RWPE2 (cell line): ENCODE results near the gene RALGAPA1.

Experiments
- ATAC-seq: fragments of 200-7000 bp; cut with Tn5 transposase; 3 replicates; pipeline ENCODE4 v1.9.1; 2021; ENCODE audit warnings: low read depth
- DNase-seq: peaks from one replicate; pipeline ENCODE4 v3.0.0-alpha.2; 2020; ENCODE audit warnings: low spot score
- H3K27ac ChIP-seq: fragments of 450-650 bp; 2 replicates; pipeline ENCODE4 v1.5.1; 2017; ENCODE audit warnings: mild to moderate bottlenecking; ENCODE audit not compliant: poor library complexity, severe bottlenecking
- H3K27me3 ChIP-seq: fragments of 250-450 bp; sonication (Bioruptor Pico); 2 replicates; pipeline ENCODE4 v1.5.1; 2021; ENCODE audit warnings: mild to moderate bottlenecking, moderate library complexity; ENCODE audit not compliant: insufficient read depth, poor library complexity, severe bottlenecking
- H3K36me3 ChIP-seq: fragments of 250-450 bp; sonication (Bioruptor Pico); 2 replicates; pipeline ENCODE4 v1.5.1; 2020; ENCODE audit warnings: low read depth, mild to moderate bottlenecking, moderate library complexity
- H3K4me1 ChIP-seq: fragments of 250-450 bp; sonication (Bioruptor Pico); 2 replicates; pipeline ENCODE4 v1.5.1; 2021; ENCODE audit warnings: mild to moderate bottlenecking, moderate library complexity; ENCODE audit not compliant: insufficient read depth, poor library complexity, severe bottlenecking
- H3K4me3 ChIP-seq: fragments of 250-450 bp; sonication (Bioruptor Pico); 2 replicates; pipeline ENCODE4 v1.5.1; 2021; ENCODE audit warnings: mild to moderate bottlenecking, moderate library complexity; ENCODE audit not compliant: severe bottlenecking
- H3K9me3 ChIP-seq: fragments of 250-450 bp; sonication (Bioruptor Pico); 2 replicates; pipeline ENCODE4 v1.5.1; 2021; ENCODE audit warnings: mild to moderate bottlenecking, moderate library complexity; ENCODE audit not compliant: severe bottlenecking
- TF ChIP-seq, protein P1 (sequence below): fragments of 450-650 bp; IDR thresholded peaks from one replicate; pipeline ENCODE4 v1.5.1; 2017; ENCODE audit warnings: mild to moderate bottlenecking, moderate library complexity; ENCODE audit not compliant: poor library complexity, severe bottlenecking

Gene RALGAPA1

DNA sequence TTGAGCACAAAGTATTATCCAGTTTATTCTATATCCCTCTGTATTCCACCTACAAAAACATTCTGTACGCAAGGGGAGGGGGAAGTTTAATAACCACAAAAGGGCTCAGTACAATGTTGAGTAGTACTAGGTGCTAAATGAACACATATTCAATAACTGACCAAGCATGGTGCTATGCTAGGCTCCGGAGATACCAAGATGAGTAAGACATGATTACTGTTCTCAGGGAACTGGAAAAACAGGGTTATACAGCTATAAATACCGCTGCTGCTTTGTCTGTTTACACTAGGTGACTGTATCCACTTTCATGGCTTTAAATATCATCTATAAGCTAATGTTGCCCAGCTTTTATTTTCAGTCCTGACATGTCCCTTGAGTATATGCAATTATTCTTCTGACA lies 139.3 kb downstream of the RALGAPA1 start:
- H3K27ac ChIP-seq, result peak overlapping the region; percentile 37
- DNase-seq, result no peak

DNA sequence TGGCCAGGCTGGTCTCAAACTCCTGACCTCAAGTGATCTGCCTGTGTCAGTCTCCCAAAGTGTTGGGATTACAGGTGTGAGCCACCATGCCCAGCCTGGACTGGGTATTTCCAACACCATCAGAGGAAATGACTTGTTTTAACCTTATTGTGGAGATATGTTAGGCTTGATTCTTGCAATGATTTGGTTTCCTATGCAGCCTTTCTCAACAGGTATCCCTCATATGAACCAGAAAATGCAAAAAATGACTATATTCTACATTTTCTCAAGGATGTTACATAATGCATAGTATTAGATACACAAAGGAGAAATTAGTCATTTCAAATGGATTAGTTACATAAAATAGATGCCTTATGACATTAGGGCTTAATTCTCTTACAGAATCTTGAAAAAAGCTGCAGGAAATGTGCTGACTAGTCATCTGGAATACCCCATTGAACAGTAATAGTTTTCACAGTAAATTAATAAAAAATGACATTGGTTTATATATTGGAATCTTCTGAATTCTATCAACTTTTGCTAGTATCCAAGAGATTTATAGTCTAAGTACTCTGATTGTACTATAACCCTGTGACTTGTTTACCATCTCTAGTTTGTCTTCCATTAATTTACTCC lies 142.6 kb downstream of the RALGAPA1 start:
- TF ChIP-seq, protein P1, sequence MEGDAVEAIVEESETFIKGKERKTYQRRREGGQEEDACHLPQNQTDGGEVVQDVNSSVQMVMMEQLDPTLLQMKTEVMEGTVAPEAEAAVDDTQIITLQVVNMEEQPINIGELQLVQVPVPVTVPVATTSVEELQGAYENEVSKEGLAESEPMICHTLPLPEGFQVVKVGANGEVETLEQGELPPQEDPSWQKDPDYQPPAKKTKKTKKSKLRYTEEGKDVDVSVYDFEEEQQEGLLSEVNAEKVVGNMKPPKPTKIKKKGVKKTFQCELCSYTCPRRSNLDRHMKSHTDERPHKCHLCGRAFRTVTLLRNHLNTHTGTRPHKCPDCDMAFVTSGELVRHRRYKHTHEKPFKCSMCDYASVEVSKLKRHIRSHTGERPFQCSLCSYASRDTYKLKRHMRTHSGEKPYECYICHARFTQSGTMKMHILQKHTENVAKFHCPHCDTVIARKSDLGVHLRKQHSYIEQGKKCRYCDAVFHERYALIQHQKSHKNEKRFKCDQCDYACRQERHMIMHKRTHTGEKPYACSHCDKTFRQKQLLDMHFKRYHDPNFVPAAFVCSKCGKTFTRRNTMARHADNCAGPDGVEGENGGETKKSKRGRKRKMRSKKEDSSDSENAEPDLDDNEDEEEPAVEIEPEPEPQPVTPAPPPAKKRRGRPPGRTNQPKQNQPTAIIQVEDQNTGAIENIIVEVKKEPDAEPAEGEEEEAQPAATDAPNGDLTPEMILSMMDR, result no peak
- no peaks in the 10 kb centered on the region for H3K9me3 ChIP-seq
- no peak overlapping the region for H3K4me3 ChIP-seq
- no peak overlapping the region for H3K27ac ChIP-seq
- ATAC-seq (no peak), DNase-seq (no peak)
- no peaks in the 10 kb centered on the region for H3K27me3 ChIP-seq
- peaks cover 20% of the 10 kb centered on the region for H3K4me1 ChIP-seq
- peaks cover 44% of the 10 kb centered on the region for H3K36me3 ChIP-seq

More for the DNA sequence above, 139.3 kb downstream of the RALGAPA1 start:
- peaks cover 60% of the 10 kb centered on the region for H3K36me3 ChIP-seq
- no peaks in the 10 kb centered on the region for H3K27me3 ChIP-seq
- TF ChIP-seq, protein P1, result no peak
- peak; percentile 98 for ATAC-seq
- H3K4me3 ChIP-seq, result no peak overlapping the region
- no peaks in the 10 kb centered on the region for H3K9me3 ChIP-seq
- H3K4me1 ChIP-seq, result peaks cover 20% of the 10 kb centered on the region

DNA sequence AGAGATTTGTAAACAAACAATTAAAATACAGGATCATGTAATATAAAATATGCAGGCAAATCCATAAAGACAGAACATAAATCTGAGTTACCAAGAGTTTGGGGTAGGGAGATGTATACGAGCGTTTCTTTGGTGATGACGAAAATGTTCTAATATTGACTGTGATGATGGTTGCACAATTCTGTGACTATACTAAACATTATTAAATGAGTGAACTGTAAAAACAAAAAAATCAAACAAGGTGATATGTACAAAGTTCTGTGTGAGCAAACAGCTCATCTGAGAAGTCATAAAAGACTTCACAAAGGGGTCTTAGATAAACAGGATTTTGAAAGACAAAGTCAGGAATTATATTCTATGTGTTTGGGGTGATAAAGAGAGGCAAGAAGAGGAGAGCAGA lies 147.2 kb downstream of the RALGAPA1 start:
- H3K4me3 ChIP-seq, result no peak overlapping the region
- TF ChIP-seq, protein P1, result no peak
- ATAC-seq, result no peak
- H3K27me3 ChIP-seq, result no peaks in the 10 kb centered on the region
- H3K36me3 ChIP-seq, result peaks cover 30% of the 10 kb centered on the region; the same call in 1 of the 2 replicates
- no peak for DNase-seq
- no peak overlapping the region for H3K27ac ChIP-seq
- no peaks in the 10 kb centered on the region for H3K9me3 ChIP-seq
- H3K4me1 ChIP-seq, result no peaks in the 10 kb centered on the region

DNA sequence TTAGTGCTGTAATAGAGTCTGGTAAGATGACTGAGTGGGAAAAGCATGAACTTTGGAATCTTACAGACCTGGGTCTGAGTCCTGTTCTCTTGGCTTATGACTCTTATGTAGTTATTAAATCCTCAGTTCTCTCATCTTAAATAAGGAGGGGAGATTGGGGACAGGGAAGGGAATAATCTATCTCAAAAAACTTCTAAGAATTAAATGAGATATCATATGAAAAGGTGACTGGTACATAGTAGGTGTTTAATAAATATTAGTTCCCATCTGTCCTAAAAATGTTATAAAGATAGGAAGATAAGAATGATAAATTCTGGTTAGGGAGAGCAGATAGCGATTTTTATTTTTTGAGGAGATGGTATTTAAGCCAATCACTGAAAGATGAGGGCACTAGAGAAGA lies 156.1 kb downstream of the RALGAPA1 start:
- Histone ChIP-seq H3K27ac (no peak overlapping the region), H3K9me3 (no peaks in the 10 kb centered on the region), H3K36me3 (peaks cover 66% of the 10 kb centered on the region), H3K4me3 (no peak overlapping the region), H3K27me3 (no peaks in the 10 kb centered on the region), H3K4me1 (no peaks in the 10 kb centered on the region)
- DNase-seq, result no peak
- TF ChIP-seq, protein P1, result no peak
- no peak for ATAC-seq

DNA sequence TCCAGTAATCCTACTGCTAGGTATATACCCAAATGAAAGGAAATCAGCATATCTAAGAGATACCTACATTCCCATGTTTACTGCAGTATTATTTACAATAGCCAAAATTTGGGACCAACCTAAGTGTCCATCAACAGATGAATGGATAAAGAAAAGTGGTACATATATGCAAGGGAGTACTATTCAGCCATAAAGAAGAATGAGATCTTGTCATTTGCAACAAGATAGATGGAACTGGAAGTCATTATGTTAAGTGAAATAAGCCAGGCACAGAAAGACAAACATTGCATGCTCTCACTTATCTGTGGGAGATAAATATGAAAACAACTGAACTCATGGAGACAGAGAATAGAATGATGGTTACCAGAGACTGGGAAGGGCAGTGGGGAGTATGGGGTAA lies 165.6 kb downstream of the RALGAPA1 start:
- Histone ChIP-seq H3K4me3 (no peak overlapping the region), H3K9me3 (no peaks in the 10 kb centered on the region), H3K36me3 (peaks cover 36% of the 10 kb centered on the region), H3K4me1 (no peaks in the 10 kb centered on the region), H3K27ac (no peak overlapping the region), H3K27me3 (no peaks in the 10 kb centered on the region)
- ATAC-seq (no peak), DNase-seq (no peak)
- TF ChIP-seq, protein P1, result no peak
